HG03103 (cell line): ENCODE results near the gene TENM3.
"Not testable (repeated sequence)": the region's sequence is repeated elsewhere in the genome, so short reads cannot be mapped to it uniquely, and the experiment has no call there.

ENCODE experiments used
- ATAC-seq: cut with Tn5 transposase; IDR thresholded peaks from one replicate; pipeline ENCODE4 v1.9.1; 2021; ENCODE audit warnings: low read depth; ENCODE audit not compliant: unreplicated experiment

Gene TENM3

DNA sequence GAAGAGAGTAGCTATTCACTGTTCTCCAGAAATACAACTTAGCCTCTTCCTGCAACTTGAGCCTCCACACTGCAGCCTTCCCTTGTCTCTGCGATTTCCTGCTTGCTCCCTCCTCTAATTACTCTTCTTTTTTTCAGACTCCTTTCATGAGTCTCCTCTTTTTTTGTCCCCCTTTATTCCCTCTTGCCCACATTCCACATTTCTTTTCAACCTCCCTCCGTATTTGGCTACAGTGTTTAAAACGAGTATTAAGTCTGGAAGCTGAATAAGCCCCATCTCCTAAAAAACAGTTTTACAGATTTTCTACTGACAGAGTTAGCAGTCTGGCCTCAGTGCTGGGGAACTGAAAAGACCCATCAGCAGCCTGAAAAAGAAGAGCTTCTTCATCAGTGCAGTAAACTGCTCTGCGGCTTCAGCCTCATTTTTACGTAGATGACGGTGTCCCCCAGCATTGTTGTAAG lies 141.5 kb downstream of the TENM3 start:
- ATAC-seq: no peak

DNA sequence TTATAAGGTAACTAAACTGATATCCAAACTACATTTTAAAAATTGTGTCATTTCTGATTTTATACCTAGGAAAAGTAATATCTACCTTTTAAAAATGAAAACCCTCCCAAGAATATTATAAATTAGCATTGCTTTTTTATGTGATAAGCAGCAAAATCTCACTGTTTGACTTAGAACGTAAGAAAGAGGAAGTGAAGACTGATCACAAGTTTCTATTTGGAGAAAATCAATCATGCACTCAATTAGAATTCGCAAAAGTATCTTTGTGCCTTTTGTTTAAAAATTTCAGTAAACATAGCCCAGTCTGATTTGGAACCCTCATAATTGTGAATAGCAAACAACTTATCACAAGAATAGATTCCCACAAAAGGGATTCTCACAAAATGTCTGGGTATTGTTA lies 142.7 kb downstream of the TENM3 start:
- ATAC-seq: peak; percentile 89

DNA sequence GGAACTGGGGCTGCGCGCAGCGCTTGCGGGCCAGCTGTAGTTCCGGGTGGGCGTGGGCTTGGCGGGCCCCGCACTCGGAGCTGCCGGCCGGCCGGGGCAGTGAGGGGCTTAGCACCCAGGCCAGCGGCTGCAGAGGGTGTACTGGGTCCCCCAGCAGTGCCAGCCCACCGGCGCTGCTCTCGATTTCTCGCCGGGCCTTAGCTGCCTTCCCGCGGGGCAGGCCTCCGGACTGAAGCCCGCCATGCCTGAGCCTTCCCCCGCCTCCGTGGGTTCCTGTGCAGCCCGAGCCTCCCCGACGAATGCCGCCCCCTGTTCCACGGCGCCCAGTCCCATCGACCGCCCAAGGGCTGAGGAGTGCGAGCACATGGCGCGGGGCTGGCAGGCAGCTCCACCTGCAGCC lies 143.4 kb downstream of the TENM3 start:
- not testable (repeated sequence) for ATAC-seq

DNA sequence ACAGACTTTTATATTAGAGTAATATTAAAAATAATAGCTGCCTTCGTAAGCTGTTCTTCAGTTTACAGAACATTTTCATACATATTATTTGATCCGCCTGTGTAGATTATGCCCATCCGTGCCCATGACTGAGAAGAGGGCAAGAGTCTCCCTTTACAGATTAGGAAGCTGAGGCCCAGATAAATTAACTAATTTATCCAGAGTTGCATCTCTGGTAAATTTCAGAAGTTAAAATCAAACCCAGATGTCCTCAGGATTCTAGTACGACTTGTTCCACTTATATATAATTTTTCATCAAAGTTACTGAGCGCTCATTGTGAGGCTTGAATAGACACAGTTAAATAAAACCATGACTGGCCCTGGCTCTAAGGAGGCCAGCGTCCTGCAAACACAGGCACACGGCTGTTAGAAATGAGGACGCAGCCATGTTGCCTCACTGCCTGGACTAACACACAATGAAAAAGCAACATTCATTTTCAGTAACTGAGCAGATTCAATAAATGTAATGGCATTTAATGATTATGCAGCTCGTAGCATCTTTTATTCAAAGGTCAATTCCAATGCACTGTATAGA lies 148.0 kb downstream of the TENM3 start:
- ATAC-seq: no peak

DNA sequence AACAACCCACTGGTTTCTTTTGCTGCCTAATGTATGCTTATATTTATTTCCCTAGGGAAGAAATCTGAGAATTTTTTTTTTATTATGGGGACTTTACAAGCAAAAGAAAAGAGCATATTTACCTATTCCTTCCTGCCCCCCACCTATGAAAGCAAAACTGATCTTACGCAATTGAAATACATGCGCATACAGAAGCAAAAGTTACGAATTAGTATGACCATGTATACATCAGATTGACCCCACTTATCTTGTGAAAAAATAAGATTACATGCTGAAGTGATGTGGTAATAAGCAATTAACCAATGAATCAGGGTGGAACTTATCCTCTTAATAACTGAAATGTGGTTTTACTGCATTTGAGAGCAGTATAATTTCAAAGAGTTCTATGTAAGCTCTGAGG lies 151.0 kb downstream of the TENM3 start:
- ATAC-seq: no peak

DNA sequence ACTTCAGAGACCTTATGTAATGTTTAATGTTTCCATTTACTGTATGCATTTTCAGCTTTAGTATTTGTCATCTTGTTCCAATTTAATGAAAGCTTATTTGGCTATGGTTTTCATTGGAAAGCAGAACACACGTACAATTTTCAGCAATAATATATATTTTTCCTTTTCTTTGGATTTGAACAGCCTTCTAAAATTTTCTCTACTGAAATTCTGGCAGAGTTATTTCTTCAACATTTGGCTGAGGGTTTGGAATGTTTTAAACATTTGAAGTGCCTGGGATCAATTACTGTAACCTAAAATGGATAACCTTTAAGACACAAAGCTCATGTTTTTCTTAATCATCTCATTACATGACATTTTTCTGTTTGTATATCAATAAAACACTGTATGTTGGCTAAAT lies 156.9 kb downstream of the TENM3 start:
- no peak for ATAC-seq

DNA sequence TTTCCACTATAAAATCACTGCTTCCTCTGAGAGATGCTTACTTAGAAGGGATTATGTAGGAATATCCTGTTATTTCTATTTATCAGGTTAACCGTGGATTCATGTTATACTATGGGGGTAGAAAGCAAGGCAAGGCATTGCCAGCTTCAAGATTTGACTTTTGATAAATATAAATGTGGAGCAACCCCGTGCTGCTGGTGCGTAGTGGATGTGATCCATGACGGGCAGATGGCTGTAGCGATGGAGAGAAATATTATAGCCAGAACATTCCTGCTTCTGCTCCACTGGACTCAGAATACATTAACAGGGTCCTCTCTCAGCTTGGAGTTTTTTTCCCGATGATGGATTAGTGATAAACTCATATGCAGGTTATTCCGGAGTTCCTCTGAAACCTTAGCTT lies 157.6 kb downstream of the TENM3 start:
- ATAC-seq: no peak

DNA sequence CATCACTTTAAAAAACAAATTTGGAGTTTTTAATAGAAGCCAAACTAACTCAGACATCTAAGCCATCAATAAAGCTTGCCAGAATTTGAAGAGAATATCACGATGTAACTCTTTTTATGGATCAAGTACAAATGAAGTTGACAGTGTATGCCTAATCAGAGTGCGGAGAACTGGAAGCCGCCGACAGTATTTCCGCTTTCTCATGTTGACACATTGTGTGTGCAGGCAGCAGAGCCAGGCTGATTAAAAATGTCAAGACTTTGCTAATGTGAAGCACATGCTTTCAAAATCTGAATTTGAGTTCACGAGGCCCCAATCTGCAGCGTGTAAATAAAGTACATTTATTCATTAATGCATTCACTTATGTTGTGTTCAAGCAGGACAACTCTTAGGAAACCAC lies 161.2 kb downstream of the TENM3 start:
- no peak for ATAC-seq

DNA sequence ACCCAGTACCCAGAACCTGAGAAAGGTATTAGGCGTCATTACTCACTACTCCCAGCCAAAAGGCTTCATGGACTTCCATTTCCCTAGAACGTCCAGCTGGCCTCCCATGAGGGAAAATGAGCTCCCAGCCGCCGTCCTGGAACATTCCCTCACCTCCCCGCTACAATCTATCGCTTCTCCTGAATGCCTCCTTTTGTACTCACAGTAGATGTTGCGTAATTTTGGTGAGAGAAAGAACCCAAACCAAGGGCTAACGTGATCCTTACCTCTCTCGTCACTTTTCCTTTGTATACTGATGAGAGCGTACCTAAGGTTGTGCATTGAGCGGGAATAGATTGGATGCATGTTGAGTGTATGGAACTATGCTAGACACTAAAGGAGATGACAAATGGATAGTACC lies 161.9 kb downstream of the TENM3 start:
- ATAC-seq: no peak

DNA sequence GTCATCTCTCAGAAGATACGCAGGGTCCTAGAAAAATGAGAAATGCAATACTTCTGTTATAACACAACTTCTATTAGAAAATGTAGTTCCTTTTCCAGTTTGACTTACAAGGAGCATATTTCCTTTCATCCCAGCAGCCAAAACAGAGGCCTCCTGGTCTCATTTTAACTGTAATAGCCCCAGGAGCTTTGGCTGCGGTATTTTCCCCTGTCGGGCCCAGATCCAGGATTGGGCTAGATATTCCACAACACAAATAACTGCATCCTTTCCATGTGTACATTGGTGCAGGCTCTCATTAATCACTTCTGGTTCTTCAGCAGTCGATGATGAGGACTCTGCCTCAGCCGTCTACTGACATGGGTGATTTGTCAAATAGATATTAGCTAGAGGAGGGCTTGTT lies 166.1 kb downstream of the TENM3 start:
- no peak for ATAC-seq

DNA sequence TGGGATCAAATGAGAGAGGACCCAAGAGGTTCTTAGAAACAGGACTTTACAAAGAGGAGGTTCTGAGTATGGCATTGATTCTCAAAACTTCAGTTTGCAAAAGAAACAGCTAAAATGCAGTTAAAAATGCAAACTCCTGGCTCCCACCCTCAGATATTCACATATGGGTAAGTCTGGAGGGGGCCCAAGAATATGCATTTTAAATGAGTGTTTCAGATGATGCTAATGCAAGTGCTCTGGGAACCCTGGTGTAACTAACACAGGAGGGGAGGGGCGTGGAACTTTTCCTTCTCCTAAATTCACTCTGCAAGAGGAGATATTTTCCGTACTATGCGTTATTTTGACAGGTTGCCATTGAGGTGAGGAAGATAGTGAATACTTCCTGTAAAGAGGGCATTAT lies 168.2 kb downstream of the TENM3 start:
- no peak for ATAC-seq

DNA sequence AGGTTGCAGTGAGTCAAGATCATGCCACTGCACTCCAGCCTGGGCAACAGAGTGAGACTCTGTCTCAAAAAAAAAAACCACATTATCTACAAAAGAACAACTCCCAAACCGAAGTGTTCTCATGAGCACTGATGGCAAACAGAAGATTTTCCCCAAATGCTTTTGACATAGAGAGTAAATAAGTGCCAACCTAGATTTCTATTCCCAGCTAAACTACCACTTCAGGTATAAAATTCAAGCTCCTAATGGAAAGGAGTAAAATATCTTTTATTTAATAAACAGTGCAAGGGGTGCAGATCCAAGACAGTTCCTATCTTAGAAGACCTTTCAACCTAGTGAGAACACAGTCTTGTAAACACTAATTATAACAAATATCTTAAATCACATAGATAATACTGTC lies 170.3 kb downstream of the TENM3 start:
- no peak for ATAC-seq

DNA sequence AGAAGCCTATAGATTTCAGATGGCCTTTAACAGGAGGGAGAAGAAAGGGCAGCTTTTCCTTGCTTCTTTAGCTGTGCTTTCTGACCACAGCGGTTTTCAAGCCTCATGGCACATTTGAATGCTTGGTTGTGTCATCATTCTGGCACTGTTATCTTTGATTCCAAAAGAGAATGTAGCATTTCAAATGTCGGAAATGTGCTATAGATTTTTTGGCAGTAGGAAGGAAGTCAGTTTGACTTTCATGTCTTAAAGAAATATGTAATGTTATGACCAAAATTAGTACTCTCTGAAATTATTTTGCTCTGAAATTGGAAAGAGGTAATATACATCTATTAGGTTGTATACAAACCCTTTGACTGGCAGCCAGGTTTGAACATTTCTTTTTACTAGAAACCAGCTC lies 171.9 kb downstream of the TENM3 start:
- ATAC-seq: no peak

DNA sequence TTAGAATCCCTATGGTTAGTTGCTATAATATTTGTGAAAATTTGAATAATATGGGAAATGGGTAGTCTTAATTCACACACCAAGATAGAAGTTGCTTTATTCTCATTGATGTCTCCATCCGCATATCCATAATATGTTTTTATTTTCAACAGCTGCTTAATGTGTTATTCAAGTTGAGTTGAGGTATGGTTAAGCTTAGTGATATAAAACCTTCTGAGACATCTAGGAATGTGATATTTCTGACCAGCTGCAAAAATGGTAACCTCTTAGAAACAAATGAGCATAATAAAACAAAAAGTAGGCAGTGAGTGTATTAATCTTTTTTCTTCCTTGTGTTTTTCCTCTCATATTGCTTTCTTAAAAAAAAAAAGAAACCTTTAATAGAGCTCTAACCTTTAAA lies 172.9 kb downstream of the TENM3 start:
- ATAC-seq: no peak

DNA sequence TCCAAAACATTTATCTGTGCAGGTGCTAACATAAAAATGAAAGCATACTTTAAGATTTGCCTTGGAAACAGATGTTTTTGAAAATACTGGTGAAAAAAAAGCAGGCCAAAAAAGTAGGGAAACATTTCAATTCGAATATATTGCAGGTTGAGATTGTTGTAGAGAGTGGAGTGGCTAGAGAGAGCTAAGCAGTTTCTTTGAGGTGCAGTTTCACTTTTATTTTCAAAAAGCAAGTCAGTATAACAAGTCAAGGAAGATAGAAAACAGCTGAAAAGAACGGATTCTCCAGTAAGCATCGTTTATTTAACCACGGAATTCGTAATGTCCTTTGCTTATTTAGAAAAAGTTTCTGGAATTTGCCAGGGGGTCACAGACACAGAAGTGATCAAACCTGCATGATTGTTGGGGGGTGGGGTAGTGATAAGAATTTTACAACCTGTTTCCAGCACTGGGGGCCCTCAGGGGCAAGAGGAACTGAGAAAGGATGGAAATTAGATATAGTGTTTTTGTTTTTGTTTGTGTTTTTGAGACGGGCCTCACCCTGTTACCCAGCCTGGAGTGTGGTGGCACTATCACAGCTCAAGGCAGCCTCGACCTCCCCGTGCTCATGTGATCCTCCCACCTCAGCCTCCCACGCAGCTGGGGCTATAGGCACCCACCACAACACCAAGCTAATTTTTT lies 175.0 kb downstream of the TENM3 start:
- no peak for ATAC-seq

DNA sequence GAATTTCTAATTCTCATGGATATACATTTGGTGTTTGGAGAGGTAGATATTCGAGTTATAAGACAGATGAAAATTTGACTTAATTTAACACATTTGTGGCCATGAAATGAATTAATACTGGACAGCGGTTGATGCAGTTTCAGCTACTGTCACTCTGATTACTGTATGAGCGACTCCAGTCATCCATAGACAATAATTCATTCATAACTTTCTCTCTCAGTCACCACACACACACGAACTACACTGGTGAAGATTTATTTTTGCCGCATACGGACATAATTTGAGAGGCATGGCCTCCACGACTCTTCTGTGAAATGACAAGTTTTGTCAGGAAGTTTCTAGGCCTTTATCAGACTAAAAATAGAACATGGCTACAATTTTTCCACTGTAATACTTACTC lies 177.0 kb downstream of the TENM3 start:
- ATAC-seq: no peak

DNA sequence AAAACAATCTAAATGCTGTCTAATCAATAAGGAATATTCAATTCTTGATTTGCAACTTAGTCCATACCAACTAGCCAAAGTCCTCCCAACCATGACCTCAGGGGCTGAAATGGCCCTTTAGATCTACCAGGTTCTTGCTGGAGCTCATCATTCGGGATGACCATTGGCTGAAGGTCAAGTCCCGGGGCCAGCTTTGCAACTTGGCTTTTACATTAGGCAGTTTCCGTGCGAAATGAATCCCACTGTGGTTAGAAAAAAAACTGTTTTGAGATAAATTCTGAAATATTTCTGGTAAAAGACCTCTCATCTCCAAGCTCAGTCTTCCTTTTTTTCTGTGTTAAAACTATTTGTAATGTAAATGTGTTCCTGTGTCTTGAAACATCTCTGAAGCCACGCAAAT lies 178.6 kb downstream of the TENM3 start:
- ATAC-seq: no peak

DNA sequence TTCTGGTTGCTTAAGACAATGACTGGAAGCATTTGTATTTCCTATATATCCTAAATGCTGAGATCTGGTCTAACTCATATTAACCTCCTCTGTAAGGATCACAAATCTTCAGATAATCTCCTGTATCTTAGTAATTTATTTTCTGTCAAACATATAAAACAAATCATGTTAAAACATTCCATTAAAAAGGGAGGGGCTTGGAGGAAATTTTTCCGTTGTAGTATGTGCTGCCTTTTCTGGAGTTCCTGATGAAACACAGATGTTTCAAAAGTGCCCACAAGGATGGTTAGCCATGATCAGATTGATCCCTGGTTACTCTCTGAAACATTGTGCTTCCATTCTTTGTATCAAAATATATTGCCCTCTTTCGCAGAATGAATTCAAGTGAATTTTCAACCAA lies 182.1 kb downstream of the TENM3 start:
- ATAC-seq: no peak

DNA sequence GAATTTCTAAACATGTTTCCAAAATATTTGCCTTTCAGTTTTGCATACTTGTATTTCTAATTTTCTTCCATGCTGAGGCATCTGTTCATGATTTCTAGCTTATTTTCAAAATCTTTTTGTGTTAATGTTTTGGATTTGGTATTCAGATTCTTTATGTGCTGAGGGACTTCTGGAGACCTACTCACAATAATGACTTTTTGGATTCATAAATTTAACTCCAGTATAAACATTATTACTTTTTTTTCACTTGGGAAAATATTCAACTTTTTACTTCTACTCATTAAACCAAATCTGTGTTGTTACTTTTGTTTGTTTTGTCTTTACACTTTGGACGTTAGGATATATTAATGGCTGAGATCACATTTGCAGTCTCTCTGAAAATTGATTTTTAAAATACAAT lies 183.7 kb downstream of the TENM3 start:
- no peak for ATAC-seq

DNA sequence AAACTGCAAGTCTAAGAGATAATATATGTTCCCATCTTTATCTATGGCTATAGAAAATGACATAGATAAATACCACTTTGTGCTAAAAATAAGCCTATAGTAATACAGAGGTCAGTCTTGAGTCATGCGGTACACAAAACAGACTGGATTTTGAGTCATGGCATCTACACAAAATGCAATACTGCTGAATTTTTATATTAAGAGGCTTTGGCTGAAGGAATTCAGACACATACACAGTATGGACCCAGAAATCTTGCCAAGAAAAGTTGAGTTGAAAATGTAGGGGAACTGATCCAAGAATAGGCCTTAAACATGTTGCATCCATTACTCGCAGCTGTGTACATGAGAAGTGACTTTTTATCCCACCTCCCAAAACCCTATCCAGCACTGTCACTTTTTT lies 184.4 kb downstream of the TENM3 start:
- ATAC-seq: no peak

DNA sequence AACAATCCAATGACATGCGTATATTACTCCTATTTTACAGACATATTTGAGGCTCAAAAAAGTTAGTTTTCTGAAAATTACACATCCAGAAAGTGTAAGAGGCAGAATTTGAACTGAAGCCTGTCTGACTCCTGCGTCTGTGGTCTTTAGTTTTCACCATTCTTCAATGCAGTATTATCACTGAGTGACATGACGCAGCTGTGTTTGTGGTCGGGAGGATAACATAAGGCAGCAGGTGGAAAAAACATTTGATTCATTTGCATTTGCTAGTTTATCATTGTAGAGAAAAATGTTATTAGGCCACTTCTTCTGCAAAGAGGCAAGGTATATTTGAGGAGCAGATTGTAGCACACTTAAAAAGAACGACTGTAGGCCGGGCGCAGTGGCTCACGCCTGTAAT lies 186.7 kb downstream of the TENM3 start:
- ATAC-seq: no peak

DNA sequence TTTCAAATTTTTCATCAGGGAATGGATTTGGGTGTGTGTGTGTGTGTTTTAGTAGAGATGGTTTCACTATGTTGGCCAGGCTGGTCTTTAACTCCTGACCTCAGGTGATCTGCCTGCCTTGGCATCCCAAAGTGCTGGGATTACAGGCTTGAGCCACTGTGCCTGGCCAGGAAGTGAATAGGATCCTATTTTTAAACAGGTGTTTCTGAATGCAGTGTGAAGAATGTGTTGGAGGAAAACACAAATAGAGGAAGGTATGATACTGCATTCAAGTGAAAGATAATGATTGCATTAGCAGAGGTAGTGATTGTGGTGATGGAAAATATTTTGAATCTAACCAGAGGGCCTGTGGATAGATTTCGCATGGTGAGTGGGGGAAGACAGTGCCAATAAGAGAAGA lies 189.6 kb downstream of the TENM3 start:
- no peak for ATAC-seq

DNA sequence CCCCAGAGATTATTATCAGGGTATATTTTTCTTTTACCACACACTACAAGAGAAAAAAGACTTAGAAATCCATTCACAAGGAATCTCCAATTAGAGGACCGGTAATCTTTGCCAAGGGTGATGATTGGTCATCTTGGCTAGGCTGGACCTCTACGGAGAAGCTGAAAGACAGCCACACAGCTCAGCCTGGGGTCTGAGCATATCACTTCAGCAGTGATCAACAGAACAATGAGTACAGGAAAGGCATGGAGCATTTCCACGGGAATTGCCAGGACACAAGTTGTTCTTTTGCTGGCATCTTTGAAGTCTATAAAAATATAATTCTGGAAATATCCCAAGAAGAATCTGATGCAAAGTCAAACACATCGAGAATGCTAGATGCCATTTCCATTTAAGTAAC lies 191.5 kb downstream of the TENM3 start:
- ATAC-seq: no peak
